Fibroblast of pulmonary artery (primary cell): ENCODE results near the gene CEP57L1.

Source experiments
- DNase-seq: peaks from one replicate; pipeline ENCODE4 v3.0.0-alpha.2; 2010; ENCODE audit warnings: low read depth
- H3K4me3 ChIP-seq: replicated peaks from 2 replicates; pipeline ENCODE4 v1.5.1; 2011; ENCODE audit warnings: low read depth, mild to moderate bottlenecking, control low read depth, low read length, moderate library complexity
- TF ChIP-seq, protein P1 (sequence below): IDR thresholded peaks from 2 replicates; pipeline ENCODE4 v1.5.1; 2011; ENCODE audit warnings: mild to moderate bottlenecking, control low read depth, low read length, inconsistent platforms; ENCODE audit errors: missing control alignments

Gene CEP57L1

DNA sequence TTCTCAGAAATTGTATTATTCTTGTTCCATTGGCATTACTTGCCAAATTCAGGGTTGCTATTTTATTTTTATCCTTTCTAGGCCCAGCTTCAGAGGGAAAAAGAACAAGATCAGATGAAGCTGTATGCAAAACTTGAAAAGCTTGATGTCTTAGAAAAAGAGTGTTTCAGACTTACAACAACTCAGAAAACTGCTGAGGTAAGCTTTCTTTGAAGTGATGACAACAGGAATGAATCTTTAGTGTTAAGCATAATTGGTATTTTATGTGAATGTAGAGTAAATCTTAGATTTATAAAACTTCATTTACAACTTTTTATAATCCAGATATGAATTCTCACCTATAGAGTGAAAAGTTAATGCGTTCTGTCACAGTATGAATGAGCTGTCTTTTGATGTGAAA lies 58.4 kb downstream of the CEP57L1 start:
- no peak for DNase-seq
- no peak overlapping the region for H3K4me3 ChIP-seq
- TF ChIP-seq, protein P1, sequence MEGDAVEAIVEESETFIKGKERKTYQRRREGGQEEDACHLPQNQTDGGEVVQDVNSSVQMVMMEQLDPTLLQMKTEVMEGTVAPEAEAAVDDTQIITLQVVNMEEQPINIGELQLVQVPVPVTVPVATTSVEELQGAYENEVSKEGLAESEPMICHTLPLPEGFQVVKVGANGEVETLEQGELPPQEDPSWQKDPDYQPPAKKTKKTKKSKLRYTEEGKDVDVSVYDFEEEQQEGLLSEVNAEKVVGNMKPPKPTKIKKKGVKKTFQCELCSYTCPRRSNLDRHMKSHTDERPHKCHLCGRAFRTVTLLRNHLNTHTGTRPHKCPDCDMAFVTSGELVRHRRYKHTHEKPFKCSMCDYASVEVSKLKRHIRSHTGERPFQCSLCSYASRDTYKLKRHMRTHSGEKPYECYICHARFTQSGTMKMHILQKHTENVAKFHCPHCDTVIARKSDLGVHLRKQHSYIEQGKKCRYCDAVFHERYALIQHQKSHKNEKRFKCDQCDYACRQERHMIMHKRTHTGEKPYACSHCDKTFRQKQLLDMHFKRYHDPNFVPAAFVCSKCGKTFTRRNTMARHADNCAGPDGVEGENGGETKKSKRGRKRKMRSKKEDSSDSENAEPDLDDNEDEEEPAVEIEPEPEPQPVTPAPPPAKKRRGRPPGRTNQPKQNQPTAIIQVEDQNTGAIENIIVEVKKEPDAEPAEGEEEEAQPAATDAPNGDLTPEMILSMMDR = no peak

DNA sequence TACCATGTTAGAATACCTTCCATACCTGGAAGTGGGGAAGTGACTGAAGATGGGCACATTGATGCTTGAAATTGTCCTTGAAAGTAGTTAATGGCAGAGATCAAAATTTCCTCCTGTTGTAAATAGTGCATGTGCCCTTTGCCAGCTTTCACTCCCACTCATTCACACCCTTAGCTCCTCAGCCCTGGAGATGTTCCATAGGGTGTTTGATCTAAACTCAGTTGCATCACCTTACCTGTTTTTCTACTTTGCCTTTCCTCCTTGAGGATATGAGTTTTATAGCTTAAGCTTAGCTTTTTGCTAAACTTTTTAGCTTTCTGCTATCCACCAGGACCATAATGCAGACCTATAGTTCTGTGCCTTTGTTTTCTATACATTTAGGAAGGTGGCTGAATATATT lies 69.0 kb downstream of the CEP57L1 start:
- no peak for DNase-seq
- TF ChIP-seq, protein P1 = no peak
- H3K4me3 ChIP-seq = no peak overlapping the region

DNA sequence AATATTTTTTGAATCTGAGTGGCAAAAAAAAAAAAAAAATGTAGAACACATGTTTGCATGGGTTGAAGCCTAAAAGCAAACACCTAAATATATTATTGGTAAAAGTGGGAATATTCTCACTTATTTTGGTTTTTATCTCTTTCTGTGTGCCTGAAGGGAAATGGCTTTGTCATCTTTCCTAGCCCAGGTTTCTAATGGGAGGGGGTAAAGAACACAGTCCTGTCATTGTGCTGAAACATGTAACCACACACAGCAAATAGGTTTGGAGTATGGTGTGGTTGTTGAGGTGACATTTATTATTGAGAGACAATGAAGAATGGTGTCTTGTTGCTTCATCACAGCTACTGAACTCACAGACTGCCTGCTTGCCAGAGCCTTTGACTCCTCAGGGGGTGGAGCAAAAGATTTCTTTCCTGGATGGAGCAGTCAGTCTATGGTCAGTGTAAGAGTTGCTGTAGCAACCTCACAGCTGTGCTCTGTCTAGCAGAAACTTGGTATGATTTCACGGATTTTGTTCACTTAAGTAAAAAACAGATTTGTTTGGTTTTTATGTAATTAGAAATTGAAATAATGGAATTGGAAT lies 70.2 kb downstream of the CEP57L1 start:
- no peak overlapping the region for H3K4me3 ChIP-seq
- peak; percentile 88 for DNase-seq
- TF ChIP-seq, protein P1 = no peak

DNA sequence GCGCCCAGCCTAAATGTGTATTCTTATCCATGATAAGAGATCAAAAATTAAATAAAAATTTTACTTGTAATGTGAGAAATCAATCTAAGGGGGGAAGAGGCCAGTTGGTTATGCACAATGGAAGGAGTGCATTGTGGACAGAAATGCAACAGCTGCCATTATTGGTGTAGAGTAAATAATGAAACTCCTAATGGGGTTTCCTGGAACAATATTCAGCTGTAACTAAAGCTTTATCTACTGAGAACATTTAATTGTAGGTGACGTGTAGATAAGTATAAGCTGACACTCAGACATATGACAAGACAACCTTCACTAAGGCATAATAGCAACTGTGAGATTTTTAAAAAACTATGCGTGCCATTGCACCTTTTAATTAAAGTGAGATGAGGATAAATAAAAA lies 71.4 kb downstream of the CEP57L1 start:
- DNase-seq = no peak
- TF ChIP-seq, protein P1 = no peak
- no peak overlapping the region for H3K4me3 ChIP-seq

DNA sequence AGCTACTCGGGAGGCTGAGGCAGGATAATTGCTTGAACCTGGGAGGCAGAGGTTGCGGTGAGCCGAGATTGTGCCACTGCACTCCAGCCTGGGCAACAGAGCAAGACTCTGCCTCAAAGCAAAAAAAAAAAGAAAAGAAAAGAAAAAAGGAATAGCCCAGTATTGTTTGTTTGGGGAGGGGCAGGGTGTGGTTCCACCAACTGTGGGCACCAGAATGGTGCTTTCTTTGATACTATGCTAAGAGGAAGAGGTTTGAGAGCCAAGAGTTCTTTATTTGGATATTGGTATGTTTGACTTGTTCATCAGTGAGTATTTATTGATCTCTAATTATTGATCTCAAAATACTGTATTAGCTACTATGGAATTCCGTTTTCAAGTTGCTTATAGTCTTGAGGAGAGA lies 72.3 kb downstream of the CEP57L1 start:
- TF ChIP-seq, protein P1 = no peak
- no peak for DNase-seq
- H3K4me3 ChIP-seq = no peak overlapping the region

DNA sequence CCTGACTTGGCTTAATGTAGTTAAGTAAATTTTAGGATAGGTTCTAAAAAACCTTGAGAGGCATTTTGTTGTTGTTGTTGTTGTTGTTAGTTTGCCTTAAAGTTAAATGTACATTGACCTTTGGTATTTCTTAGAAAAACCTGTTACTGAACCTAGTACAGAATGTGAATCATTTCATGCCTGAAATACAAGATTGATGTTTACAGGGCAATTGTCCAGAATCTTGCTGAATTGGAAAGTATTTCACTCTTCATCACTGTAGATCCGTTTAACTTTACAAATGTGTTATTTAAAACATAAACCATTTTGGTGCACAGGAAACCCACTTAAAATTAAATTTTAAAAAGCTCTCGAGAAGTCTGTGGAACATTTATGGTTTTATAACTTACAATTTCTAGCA lies 75.0 kb downstream of the CEP57L1 start:
- TF ChIP-seq, protein P1 = no peak
- H3K4me3 ChIP-seq = no peak overlapping the region
- DNase-seq = no peak

DNA sequence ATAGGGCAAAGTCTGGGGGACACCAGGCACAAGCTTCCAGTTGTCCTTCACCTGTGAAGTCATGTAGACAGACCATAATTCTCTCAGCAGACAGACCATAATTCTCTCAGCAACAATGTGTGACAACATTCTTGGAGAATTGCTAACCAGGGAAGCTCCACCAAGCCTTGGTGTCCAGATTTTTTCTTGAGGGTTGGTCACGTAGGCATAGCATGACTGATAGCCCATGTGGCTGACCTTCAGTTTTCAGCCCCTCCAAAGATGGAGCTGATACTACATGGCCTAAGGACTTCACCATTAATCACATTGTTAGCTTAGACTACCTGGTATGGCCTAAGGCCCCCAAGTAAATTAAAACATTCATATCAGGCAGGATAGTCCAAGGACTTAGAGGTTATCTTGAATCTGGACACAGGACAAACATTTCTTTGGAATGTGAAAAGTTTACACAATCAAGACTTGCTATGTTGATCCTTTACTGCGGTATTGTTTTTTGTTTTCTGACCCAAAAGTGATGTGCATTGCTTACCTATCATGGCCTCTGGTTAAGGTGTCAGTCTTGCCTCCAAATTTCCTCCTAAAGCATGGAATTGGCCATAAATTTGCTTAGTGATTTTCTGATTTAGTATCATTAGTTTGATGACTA lies 76.9 kb downstream of the CEP57L1 start:
- no peak for DNase-seq
- TF ChIP-seq, protein P1 = no peak
- H3K4me3 ChIP-seq = no peak overlapping the region
